ENCODE results near the gene DAB2IP.

The DAB2IP gene

DNA sequence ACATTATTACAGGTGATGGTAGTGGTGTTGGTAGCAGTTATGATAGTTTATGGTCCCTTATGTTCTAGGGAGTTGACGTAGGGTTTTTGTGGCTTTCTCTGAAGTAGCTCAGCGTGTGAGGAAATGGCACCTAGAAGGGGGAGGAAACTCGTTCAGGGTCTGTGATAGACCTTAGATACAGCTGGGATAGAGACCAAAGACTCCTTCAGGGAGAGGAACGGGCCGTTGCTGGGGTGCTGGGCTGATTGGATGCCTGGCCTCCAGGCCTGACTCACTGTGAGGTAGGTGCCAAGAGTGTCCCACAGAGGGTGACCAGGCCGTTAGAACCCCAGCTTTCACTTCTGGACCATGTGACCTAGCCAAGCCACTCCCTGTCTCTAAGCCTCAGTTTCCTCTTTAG is 96.6 kb downstream of the DAB2IP start:
- Histone ChIP-seq H3K9ac (ENCODE audit: low read depth, low read length) (no peak overlapping the region), H3K27me3 (ENCODE audit: control insufficient read depth, insufficient read depth, low read length) (no peaks in the 10 kb centered on the region), H3K4me3 (ENCODE audit: low read depth, low read length) (no peak overlapping the region), H3K4me1 (ENCODE audit: control insufficient read depth, insufficient read depth, low read length) (peaks cover 8% of the 10 kb centered on the region), H3K9me3 (ENCODE audit: control insufficient read depth, insufficient read depth, low read length) (no peaks in the 10 kb centered on the region), H3K36me3 (ENCODE audit: control insufficient read depth, insufficient read depth, low read length) (peaks cover 2% of the 10 kb centered on the region)

DNA sequence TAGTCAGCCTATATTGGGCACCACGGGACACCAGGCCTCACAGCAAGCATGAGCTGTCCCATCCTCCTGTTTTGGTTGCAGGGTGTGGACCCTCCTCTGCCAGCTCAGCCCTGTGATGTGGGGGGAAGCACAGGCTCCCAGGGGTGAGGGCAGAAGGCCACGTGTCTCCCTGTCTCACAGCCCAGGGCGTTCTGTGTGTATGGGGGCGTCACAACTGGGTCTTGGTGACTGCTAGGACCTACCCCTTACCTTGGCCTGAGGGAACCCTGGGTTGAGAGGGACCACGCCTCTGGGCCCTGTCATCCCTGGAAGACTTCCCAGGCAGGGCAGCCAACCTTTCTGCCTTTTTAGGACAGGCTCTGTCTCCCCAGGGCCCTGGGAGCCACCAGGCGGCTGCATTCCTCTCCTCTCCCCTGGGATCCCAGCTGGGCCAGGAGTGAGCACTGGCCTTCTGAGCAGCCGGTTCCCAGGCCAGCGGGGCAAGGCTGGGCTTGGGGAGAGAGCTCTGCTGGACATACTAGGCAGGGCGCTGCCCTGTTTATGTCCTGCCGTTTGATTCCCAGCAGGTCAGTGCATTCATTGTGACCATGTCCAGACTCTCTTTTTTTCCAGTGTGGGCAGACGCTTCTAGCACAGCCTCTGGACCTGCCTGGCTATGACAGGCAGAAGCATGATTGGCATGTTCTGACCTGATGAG is 97.4 kb downstream of the DAB2IP start:
- Histone ChIP-seq H3K9ac (ENCODE audit: low read depth, low read length) (no peak overlapping the region), H3K27me3 (ENCODE audit: control insufficient read depth, insufficient read depth, low read length) (no peaks in the 10 kb centered on the region), H3K4me3 (ENCODE audit: low read depth, low read length) (no peak overlapping the region), H3K36me3 (ENCODE audit: control insufficient read depth, insufficient read depth, low read length) (peaks cover 2% of the 10 kb centered on the region), H3K4me1 (ENCODE audit: control insufficient read depth, insufficient read depth, low read length) (peaks cover 6% of the 10 kb centered on the region), H3K9me3 (ENCODE audit: control insufficient read depth, insufficient read depth, low read length) (no peaks in the 10 kb centered on the region)

GRCh38 chr9:121749614-121750013 is 98.2 kb downstream of the DAB2IP start:
- no peaks in the 10 kb centered on the region for H3K9me3 ChIP-seq (ENCODE audit: control insufficient read depth, insufficient read depth, low read length)
- H3K27me3 ChIP-seq (ENCODE audit: control insufficient read depth, insufficient read depth, low read length), result no peaks in the 10 kb centered on the region
- no peak overlapping the region for H3K9ac ChIP-seq (ENCODE audit: low read depth, low read length)
- H3K4me1 ChIP-seq (ENCODE audit: control insufficient read depth, insufficient read depth, low read length), result peaks cover 1% of the 10 kb centered on the region
- no peak overlapping the region for H3K4me3 ChIP-seq (ENCODE audit: low read depth, low read length)
- H3K36me3 ChIP-seq (ENCODE audit: control insufficient read depth, insufficient read depth, low read length), result peaks cover 4% of the 10 kb centered on the region

DNA sequence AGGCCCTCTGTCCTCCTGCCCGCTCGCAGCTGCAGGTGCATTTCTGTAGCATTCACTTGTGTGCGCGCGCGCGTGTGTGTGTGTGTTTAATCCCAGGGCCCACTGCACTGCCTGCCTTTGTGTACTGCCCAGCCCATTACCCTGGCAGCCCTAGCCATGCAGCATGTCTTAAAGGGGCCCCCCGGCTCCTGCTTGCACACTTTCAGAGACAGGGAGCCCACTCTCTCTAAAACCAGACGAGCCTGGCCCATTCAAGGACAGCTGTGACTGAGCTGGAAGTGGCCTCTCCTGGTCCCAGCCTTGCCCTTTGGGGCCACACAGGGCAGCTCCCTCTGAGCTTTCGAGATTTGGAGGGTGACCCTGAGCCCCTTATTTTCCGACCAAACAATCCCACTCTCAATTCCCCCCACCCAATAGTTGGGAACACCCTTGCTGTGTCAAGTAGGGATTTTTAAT is 98.9 kb downstream of the DAB2IP start:
- H3K9me3 ChIP-seq (ENCODE audit: control insufficient read depth, insufficient read depth, low read length), result no peaks in the 10 kb centered on the region
- no peaks in the 10 kb centered on the region for H3K4me1 ChIP-seq (ENCODE audit: control insufficient read depth, insufficient read depth, low read length)
- H3K36me3 ChIP-seq (ENCODE audit: control insufficient read depth, insufficient read depth, low read length), result peaks cover 4% of the 10 kb centered on the region
- no peak overlapping the region for H3K9ac ChIP-seq (ENCODE audit: low read depth, low read length)
- H3K4me3 ChIP-seq (ENCODE audit: low read depth, low read length), result no peak overlapping the region
- H3K27me3 ChIP-seq (ENCODE audit: control insufficient read depth, insufficient read depth, low read length), result no peaks in the 10 kb centered on the region

DNA sequence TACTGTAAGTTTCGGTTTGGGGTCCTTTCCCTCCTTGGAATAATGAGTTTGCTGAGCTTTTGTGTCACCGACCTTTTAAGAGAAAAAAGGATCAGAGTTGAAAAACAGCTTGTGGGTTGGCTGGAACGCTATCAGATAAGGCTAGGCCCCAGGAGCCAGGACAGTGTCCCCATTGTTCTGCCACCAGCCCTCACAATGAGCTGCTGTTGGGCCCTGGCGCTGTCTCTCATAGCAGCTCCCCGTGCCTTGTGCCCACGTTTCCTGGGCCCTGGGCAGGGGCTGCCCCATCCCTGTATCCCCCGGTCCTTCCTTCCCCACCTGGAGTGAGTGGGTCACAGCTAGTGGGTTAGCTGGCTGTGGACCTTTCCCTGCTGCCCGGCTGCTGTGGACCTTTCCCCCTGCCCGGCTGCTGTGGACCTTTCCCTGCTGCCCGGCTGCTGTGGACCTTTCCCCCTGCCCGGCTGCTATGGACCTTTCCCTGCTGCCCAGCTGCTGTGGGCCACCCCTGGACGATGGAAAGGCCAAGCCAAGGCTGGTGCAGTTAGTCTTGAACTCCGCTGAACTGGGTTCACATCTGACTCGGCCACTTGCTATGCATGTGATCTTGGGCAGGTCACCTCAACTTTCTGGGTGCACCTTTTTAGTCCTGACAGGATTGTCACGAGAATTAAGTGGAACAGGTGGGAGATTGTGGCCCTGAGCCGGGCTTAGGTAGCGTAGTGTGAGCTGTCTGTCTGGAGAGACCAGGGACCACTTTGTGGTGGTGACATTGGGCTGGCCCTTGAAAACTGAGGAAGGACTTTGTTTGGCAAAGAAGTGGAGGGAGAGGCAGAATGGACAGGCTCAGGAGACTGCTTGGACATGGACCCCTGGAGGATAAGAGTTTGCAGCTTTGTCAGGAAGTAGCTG is 99.5 kb downstream of the DAB2IP start:
- Histone ChIP-seq H3K27me3 (ENCODE audit: control insufficient read depth, insufficient read depth, low read length) (no peaks in the 10 kb centered on the region), H3K9me3 (ENCODE audit: control insufficient read depth, insufficient read depth, low read length) (no peaks in the 10 kb centered on the region), H3K36me3 (ENCODE audit: control insufficient read depth, insufficient read depth, low read length) (peaks cover 4% of the 10 kb centered on the region), H3K4me1 (ENCODE audit: control insufficient read depth, insufficient read depth, low read length) (no peaks in the 10 kb centered on the region), H3K4me3 (ENCODE audit: low read depth, low read length) (no peak overlapping the region), H3K9ac (ENCODE audit: low read depth, low read length) (no peak overlapping the region)

DNA sequence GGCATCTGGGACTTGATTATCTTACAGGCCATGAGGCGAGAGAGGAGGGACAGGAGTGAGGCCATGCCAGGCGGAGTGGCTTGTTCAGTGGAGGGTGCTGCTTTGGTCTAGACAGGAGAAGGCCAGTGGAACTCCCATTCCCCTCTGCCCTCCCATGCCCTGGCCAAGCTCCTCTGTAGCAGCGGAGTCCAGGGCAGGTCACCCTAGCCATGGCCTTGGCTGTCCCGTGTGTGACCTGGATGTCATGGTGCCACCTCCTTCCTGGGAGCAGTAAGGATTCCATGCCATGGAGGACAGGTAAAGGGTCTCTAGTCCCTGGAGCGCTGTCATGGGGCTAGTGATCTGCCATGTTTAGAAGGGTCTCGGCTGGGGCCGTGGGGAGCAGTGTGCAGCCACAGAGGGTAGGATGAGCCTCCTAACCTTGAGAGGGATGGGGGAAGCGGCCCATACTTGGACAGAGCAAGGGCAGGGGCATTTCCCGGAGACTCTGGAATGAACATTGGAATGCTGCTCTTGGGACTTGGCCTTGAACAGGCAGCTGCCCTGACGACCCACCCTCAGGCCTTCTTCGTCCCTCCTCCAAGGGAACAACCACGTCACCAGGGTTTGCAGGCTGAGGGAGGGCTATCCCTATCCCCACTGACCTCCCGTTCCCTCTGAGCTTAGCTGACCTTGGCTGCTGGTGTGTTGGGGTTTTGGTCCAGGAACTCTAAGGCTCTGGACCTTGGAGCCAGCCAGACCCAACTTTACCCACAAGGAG is 100.4 kb downstream of the DAB2IP start:
- Histone ChIP-seq H3K36me3 (ENCODE audit: control insufficient read depth, insufficient read depth, low read length) (peaks cover 4% of the 10 kb centered on the region), H3K27me3 (ENCODE audit: control insufficient read depth, insufficient read depth, low read length) (no peaks in the 10 kb centered on the region), H3K4me3 (ENCODE audit: low read depth, low read length) (no peak overlapping the region), H3K4me1 (ENCODE audit: control insufficient read depth, insufficient read depth, low read length) (no peaks in the 10 kb centered on the region), H3K9ac (ENCODE audit: low read depth, low read length) (no peak overlapping the region), H3K9me3 (ENCODE audit: control insufficient read depth, insufficient read depth, low read length) (no peaks in the 10 kb centered on the region)

DNA sequence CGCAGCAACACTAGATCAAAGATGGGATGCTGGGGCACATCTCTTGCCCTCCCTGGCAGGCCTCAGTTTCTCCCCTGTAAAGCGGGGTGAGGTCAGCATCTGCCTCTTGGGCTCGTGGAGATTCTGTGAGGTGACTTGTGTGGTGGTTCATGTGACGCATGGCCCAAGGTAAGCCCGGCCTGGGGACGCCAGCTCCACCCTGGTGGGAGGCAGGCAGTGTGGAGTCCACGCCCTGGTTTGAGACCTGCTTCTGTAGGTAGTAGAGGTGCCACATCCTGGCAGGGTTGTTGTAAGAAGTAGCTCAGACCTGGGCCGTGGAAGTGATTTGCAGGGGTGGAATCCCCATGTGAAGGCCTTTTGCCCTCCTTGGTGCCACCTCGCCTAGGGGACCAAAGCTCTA is 101.5 kb downstream of the DAB2IP start:
- H3K4me3 ChIP-seq (ENCODE audit: low read depth, low read length), result no peak overlapping the region
- no peaks in the 10 kb centered on the region for H3K27me3 ChIP-seq (ENCODE audit: control insufficient read depth, insufficient read depth, low read length)
- peaks cover 4% of the 10 kb centered on the region for H3K36me3 ChIP-seq (ENCODE audit: control insufficient read depth, insufficient read depth, low read length)
- H3K9ac ChIP-seq (ENCODE audit: low read depth, low read length), result no peak overlapping the region
- no peaks in the 10 kb centered on the region for H3K9me3 ChIP-seq (ENCODE audit: control insufficient read depth, insufficient read depth, low read length)
- no peaks in the 10 kb centered on the region for H3K4me1 ChIP-seq (ENCODE audit: control insufficient read depth, insufficient read depth, low read length)

GRCh38 chr9:121753802-121754654 is 102.6 kb downstream of the DAB2IP start:
- no peak overlapping the region for H3K9ac ChIP-seq (ENCODE audit: low read depth, low read length)
- no peaks in the 10 kb centered on the region for H3K4me1 ChIP-seq (ENCODE audit: control insufficient read depth, insufficient read depth, low read length)
- no peaks in the 10 kb centered on the region for H3K9me3 ChIP-seq (ENCODE audit: control insufficient read depth, insufficient read depth, low read length)
- peaks cover 5% of the 10 kb centered on the region for H3K36me3 ChIP-seq (ENCODE audit: control insufficient read depth, insufficient read depth, low read length)
- H3K4me3 ChIP-seq (ENCODE audit: low read depth, low read length), result no peak overlapping the region
- no peaks in the 10 kb centered on the region for H3K27me3 ChIP-seq (ENCODE audit: control insufficient read depth, insufficient read depth, low read length)

DNA sequence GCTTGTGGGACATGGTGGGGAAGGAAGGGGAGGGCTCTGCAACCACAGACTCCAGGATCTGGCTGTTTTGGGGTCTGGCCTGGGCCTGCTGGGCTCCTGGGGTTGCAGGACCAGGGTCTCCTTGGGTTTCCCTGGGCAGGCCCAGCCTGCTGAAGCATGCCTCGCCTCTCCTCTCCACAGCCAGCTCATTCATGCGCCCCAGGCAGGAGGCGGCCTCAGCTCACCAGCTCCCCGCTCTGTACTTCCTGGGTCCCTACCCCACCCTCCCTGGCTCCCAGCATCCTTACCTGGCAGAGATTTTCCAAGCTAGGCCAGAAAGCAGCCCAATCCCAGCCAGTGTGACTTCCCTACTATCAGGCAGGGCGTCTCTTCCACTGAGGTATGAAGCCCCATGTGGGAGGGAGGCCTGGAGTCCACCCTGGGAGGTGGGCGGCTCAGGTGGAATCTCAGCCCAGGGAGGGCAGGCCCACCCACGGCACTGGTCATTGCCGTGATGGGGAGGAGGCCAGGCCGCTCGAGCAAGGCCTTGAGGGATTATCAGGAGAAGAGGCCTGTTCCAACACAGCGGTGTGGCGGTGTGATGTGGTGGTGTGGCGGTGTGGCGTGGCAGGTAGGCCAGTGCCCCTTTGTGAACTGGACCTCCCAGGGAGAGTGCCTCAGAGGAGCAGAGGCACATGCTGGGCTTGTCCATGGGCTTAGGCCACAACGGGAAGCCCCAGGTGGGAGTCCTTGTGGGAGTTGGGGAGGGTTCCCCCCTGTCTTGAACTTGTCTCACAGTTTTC is 103.4 kb downstream of the DAB2IP start:
- Histone ChIP-seq H3K36me3 (ENCODE audit: control insufficient read depth, insufficient read depth, low read length) (peaks cover 11% of the 10 kb centered on the region), H3K9me3 (ENCODE audit: control insufficient read depth, insufficient read depth, low read length) (no peaks in the 10 kb centered on the region), H3K9ac (ENCODE audit: low read depth, low read length) (no peak overlapping the region), H3K4me1 (ENCODE audit: control insufficient read depth, insufficient read depth, low read length) (no peaks in the 10 kb centered on the region), H3K27me3 (ENCODE audit: control insufficient read depth, insufficient read depth, low read length) (no peaks in the 10 kb centered on the region), H3K4me3 (ENCODE audit: low read depth, low read length) (no peak overlapping the region)

- Histone ChIP-seq H3K9ac (ENCODE audit: low read depth, low read length) (no peak overlapping the region), H3K4me1 (ENCODE audit: control insufficient read depth, insufficient read depth, low read length) (no peaks in the 10 kb centered on the region), H3K27me3 (ENCODE audit: control insufficient read depth, insufficient read depth, low read length) (no peaks in the 10 kb centered on the region), H3K9me3 (ENCODE audit: control insufficient read depth, insufficient read depth, low read length) (no peaks in the 10 kb centered on the region), H3K4me3 (ENCODE audit: low read depth, low read length) (no peak overlapping the region), H3K36me3 (ENCODE audit: control insufficient read depth, insufficient read depth, low read length) (peaks cover 19% of the 10 kb centered on the region)
Observed at GRCh38 chr9:121755581-121755980, 104.1 kb downstream of the DAB2IP start.
